SIG-M5 treated with dmso at 0.1 percent for 504 hours (cell line): ENCODE measurements around the gene SYNJ2.

Source experiments
- DNase-seq: peaks from one replicate; lab custom pipeline; 2025; ENCODE audit not compliant: unreplicated experiment; lab: John Stamatoyannopoulos, UW

Gene SYNJ2

GRCh38 chr6:158040804-158041347, 59.2 kb downstream of the SYNJ2 start:
- DNase-seq, result no peak

DNA sequence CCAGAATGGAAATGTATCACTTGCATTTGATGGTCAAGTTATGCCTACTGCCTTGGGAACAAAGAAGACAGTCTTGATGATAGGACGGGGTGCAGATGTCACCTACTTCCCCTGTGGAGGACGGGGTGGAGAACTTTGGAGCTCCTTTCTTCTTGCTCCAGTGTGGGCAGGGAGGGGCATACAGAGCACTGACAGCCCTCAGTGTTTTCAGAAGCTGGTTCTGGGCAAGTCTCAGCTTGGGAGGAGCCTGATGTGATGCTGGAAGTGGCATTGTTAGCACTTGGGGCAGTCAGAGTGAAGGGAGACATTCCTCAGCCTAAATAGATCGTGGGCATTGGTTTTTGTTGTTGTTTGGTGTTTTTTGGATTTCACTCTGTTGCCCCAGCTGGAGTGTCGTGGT, 59.7 kb downstream of the SYNJ2 start:
- no peak for DNase-seq

DNA sequence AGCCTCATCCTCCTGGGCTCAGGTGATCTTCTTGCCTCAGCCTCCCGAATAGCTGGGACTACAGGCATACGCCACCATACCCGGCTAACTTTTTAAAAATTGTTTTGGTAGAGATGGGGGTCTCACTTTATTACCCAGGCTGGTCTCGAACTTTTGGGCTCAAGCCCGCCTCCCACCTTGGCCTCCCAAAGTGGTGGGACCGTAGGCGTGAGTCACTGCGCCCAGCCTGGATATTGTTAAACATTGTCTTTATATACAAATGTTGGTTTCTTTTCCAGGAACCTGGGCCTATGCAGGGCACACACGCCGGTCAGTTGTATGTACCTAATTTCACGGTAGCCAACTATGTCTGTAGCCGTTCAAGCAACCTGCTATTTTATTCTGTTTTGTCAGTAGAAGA, 60.1 kb downstream of the SYNJ2 start:
- DNase-seq, result no peak

- no peak for DNase-seq
Observed at GRCh38 chr6:158042245-158042798, 60.7 kb downstream of the SYNJ2 start.

- DNase-seq, result no peak
Observed at GRCh38 chr6:158043008-158043407, 61.3 kb downstream of the SYNJ2 start.

DNA sequence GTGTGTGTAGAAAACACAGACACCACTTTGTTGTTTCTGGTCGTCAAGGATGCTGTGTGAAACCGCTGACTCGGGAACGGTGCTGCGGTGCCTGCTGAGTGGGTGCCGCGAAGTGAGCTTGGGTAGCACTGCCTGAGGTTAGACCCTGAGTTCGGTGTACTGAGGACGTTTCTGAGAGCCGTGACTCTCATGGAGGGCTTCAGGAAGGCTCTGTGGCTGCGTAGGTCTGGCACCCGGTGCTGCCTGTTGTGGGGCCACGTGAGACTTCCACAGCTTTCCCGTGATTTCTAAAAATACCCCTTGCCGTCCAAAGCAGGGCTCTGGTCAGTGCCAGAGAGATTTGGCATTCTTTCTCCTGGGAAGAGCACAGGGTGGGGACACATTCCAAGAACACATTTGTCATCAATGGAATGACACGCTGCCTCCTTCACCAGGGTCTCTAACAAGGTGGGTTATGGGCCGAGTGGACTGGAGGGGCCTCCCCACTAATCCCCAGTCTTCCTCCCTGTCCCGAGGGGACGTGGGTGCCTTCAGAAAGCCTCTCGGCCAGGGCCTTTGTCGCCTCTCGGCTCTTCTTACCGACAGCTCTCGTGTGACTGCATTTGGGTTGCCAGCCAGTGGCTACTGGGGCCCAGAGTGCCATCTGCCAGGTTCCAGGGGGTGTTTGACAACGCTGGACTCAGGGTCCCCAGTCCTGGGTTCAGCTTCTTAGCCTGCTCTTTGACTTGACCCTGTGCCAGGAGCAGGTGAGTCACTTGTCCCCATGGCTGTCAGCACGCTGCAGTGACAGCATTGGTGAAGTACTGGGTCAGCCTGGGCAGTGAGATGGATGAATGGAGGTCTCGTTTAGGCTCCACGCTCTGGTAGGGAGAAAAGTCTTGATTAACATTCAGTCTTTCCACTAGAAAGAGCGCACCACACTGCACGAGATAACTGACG, 62.2 kb downstream of the SYNJ2 start:
- no peak for DNase-seq

- DNase-seq, result no peak
Observed at GRCh38 chr6:158044525-158044888, 62.8 kb downstream of the SYNJ2 start.

- no peak for DNase-seq
Observed at GRCh38 chr6:158046201-158047126, 64.8 kb downstream of the SYNJ2 start.

- DNase-seq, result no peak
Observed at GRCh38 chr6:158047127-158047518, 65.5 kb downstream of the SYNJ2 start.

DNA sequence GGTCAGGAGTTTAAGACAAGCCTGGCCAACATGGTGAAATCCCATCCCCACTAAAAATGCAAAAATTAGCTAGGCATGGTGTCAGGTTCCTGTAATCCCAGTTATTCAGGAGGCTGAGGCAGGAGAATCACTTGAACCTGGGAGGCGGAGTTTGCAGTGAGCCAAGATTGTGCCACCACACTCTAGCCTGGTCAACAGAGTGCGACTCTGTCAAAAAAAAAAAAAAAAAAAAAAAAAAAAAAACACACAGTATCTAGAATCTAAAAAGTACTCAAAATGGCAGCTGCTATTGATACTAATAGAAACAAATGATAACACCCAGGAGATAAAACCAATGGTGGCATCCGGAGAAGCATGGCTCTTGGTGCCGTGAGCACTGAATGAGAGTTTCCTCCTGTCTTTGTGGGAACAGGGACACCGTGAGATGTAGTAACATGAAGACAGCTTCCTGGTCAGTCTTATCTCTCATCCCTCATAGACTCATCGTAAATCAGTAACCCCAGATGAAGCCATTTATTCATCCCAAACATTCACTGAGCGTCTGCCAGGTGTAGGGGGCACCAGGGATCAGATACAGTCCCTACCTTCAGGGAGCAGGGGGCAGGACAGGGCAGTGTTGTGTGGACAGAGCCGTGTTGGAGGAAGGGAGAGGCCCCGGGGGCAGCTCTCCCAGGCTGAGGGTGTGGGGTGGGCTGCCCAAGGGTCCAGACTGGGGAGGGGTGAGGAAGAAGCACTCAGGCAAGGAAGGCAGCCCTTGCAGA, 66.1 kb downstream of the SYNJ2 start:
- no peak for DNase-seq

- DNase-seq, result no peak
Observed at GRCh38 chr6:158048589-158048988, 66.9 kb downstream of the SYNJ2 start.

GRCh38 chr6:158049055-158050028, 67.7 kb downstream of the SYNJ2 start:
- DNase-seq, result no peak

GRCh38 chr6:158050107-158050735, 68.6 kb downstream of the SYNJ2 start:
- no peak for DNase-seq

DNA sequence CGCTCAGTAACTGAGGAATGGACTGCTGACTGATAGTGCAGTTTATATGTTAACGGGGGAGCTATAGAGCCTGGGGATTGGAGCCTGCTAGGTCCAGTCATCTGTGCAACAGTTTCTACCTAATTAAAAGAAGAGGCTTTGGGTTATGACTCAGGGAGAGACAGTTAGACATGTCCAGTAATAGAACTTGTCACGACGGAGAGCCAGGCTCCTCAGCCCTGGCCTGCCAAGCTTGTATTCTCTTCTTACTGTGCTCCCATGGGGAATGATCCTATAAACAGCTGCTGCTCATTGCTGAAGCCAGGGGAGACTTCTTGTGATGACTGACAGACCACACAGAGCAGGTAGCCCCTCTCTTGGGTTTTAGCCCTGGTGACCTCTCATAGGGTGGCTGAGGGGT, 69.3 kb downstream of the SYNJ2 start:
- DNase-seq, result no peak

DNA sequence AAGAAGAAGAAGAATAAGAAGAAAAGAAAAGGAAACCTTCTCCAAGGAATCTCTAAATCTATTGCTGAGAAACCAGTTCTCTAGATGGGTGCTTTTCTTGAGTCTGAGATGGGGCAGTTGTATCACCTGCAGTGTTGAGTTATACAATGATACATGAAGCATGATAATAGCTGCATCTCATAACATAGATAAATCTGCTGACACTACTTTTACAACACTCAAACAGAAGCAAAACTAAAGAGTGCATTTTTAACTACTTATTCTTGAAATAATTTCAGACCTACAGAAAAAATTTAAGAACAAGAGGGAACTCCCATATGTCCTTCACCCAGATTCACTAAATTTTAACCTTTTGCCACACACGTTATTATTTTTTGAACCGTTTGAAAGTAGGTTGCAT, 70.3 kb downstream of the SYNJ2 start:
- no peak for DNase-seq

- no peak for DNase-seq
Observed at GRCh38 chr6:158053377-158054313, 72.0 kb downstream of the SYNJ2 start.

GRCh38 chr6:158056355-158056754, 74.7 kb downstream of the SYNJ2 start:
- no peak for DNase-seq

- no peak for DNase-seq
Observed at GRCh38 chr6:158056804-158057203, 75.1 kb downstream of the SYNJ2 start.
